WTC11 (cell line): Measurements from ENCODE around the gene SLC6A8. TPM values are rescaled to one million over a fixed set of nuclear protein-coding genes. Genes with fewer than 3 reads are reported as not detected.
"Not testable (repeated sequence)": the region's sequence is repeated elsewhere in the genome, so short reads cannot be mapped to it uniquely, and the experiment has no call there.

Source experiments
- ATAC-seq: fragments of 200-7000 bp; cut with Tn5 transposase; 2 replicates; pipeline ENCODE4 v1.10.0; 2021; ENCODE audit warnings: mild to moderate bottlenecking, moderate library complexity
- CTCF ChIA-PET: fragments of 300-600 bp; sonication (Branson Sonifier 250); formaldehyde crosslinking; loops from one replicate; lab custom pipeline; 2021; ENCODE audit warnings: antibody characterized with exemption; lab: Charles Lee
- POLR2A ChIA-PET: fragments of 350-600 bp; sonication (Branson Sonifier 250); formaldehyde crosslinking; loops from one replicate; lab custom pipeline; 2021; ENCODE audit warnings: antibody characterized with exemption; lab: Charles Lee
- DNase-seq: peaks from one replicate; pipeline ENCODE4 v3.0.0; 2021; ENCODE audit warnings: low spot score
- H3K27ac Mint-ChIP-seq: 2 replicates; pipeline ENCODE4 v1.8.0; 2021; ENCODE audit warnings: mixed read lengths
- H3K27me3 Mint-ChIP-seq: 2 replicates; pipeline ENCODE4 v1.8.0; 2021; ENCODE audit warnings: low read depth, mild to moderate bottlenecking, moderate library complexity, mixed read lengths
- H3K36me3 Mint-ChIP-seq: 2 replicates; pipeline ENCODE4 v1.8.0; 2021; ENCODE audit warnings: mixed read lengths
- H3K4me1 Mint-ChIP-seq: 2 replicates; pipeline ENCODE4 v1.8.0; 2022; ENCODE audit warnings: mixed read lengths
- H3K4me3 Mint-ChIP-seq: 2 replicates; pipeline ENCODE4 v1.8.0; 2021; ENCODE audit warnings: mild to moderate bottlenecking, moderate library complexity, mixed read lengths
- H3K9me3 Mint-ChIP-seq: 2 replicates; pipeline ENCODE4 v1.8.0; 2021; ENCODE audit warnings: mixed read lengths
- CREB1 ChIP-seq: sonication (generic); formaldehyde crosslinking; IDR thresholded peaks from 2 replicates; pipeline ENCODE4 v1.8.0; 2023; ENCODE audit warnings: mild to moderate bottlenecking, missing genetic modification reagents
- GABPB1 ChIP-seq: sonication (generic); formaldehyde crosslinking; IDR thresholded peaks from 2 replicates; pipeline ENCODE4 v1.8.1; 2023; ENCODE audit warnings: mild to moderate bottlenecking, missing genetic modification reagents
- GTF2I ChIP-seq: fragments of 250-450 bp; sonication (Bioruptor Pico); conservative IDR thresholded peaks from 2 replicates; pipeline ENCODE4 v1.4.0; 2021; ENCODE audit warnings: mild to moderate bottlenecking
- HMGXB4 ChIP-seq: sonication (generic); formaldehyde crosslinking; IDR thresholded peaks from 2 replicates; pipeline ENCODE4 v1.8.1; 2023; ENCODE audit warnings: mild to moderate bottlenecking, moderate library complexity, missing genetic modification reagents
- NR1H2 ChIP-seq: sonication (generic); formaldehyde crosslinking; IDR thresholded peaks from 2 replicates; pipeline ENCODE4 v1.9.0; 2021; ENCODE audit warnings: mild to moderate bottlenecking, moderate library complexity, missing genetic modification reagents
- RORB ChIP-seq: fragments of 250-450 bp; sonication (Bioruptor Pico); IDR thresholded peaks from 2 replicates; pipeline ENCODE4 v1.9.0; 2021; ENCODE audit warnings: mild to moderate bottlenecking
- TEAD4 ChIP-seq: sonication (generic); formaldehyde crosslinking; IDR thresholded peaks from 2 replicates; pipeline ENCODE4 v1.8.0; 2022; ENCODE audit warnings: mild to moderate bottlenecking, missing genetic modification reagents
- ZBTB21 ChIP-seq: sonication (generic); formaldehyde crosslinking; IDR thresholded peaks from 2 replicates; pipeline ENCODE4 v1.8.1; 2023; ENCODE audit warnings: mild to moderate bottlenecking, missing genetic modification reagents, borderline replicate concordance
- ZNF281 ChIP-seq: sonication (generic); formaldehyde crosslinking; IDR thresholded peaks from 2 replicates; pipeline ENCODE4 v1.8.0; 2023; ENCODE audit warnings: mild to moderate bottlenecking, missing genetic modification reagents
- ZNF423 ChIP-seq: fragments of 250-450 bp; sonication (Bioruptor Pico); IDR thresholded peaks from 2 replicates; pipeline ENCODE4 v2.1.2; 2022; ENCODE audit warnings: mild to moderate bottlenecking, moderate library complexity
- ZNF532 ChIP-seq: fragments of 250-450 bp; sonication (Bioruptor Pico); IDR thresholded peaks from 2 replicates; pipeline ENCODE4 v1.9.0; 2021; ENCODE audit warnings: mild to moderate bottlenecking, borderline replicate concordance
- total RNA-seq: library from RNA; stranded (reverse); gene quantifications from 3 replicates; pipeline ENCODE4 v1.2.3, GENCODE V29; 2021
- TF ChIP-seq, protein P1 (sequence below): sonication (generic); formaldehyde crosslinking; IDR thresholded peaks from 2 replicates; pipeline ENCODE4 v1.8.0; 2022; ENCODE audit warnings: mild to moderate bottlenecking, missing genetic modification reagents
- TF ChIP-seq, protein P2 (sequence below): sonication (generic); formaldehyde crosslinking; IDR thresholded peaks from 2 replicates; pipeline ENCODE4 v1.8.0; 2023; ENCODE audit warnings: missing genetic modification reagents, mild to moderate bottlenecking, borderline replicate concordance
- TF ChIP-seq, protein P3 (sequence below): sonication (generic); formaldehyde crosslinking; IDR thresholded peaks from 2 replicates; pipeline ENCODE4 v1.8.1; 2022; ENCODE audit warnings: mild to moderate bottlenecking, moderate library complexity, missing genetic modification reagents

Gene SLC6A8
- total RNA-seq, 1 experiment from 2014 or later = 112 TPM

GRCh38 chrX:153690466-153690865 is 2.7 kb downstream of the SLC6A8 start:
- H3K36me3 Mint-ChIP-seq = 0 out of 2 replicates have a peak, but pooled peaks cover 3% of the 10 kb centered on the region
- H3K4me3 Mint-ChIP-seq = peak overlapping the region; percentile 29; the same call in 1 of the 2 replicates
- POLR2A ChIA-PET = no interaction called here

GRCh38 chrX:153691032-153691827 is 3.5 kb downstream of the SLC6A8 start:
- DNase-seq, H3K4me1 Mint-ChIP-seq, H3K9me3 Mint-ChIP-seq, H3K27ac Mint-ChIP-seq, H3K4me3 Mint-ChIP-seq, ATAC-seq, CTCF ChIA-PET, H3K36me3 Mint-ChIP-seq, POLR2A ChIA-PET, H3K27me3 Mint-ChIP-seq: not testable (repeated sequence)

More at GRCh38 chrX:153690466-153690865, 2.7 kb downstream of the SLC6A8 start:
- H3K27me3 Mint-ChIP-seq = no peaks in the 10 kb centered on the region
- ATAC-seq (no peak), DNase-seq (no peak)
- CTCF ChIA-PET = interaction anchor here (0.6 kb wide), 1 partner anchor 9 kb away, joined by 4 read pairs; no protein-coding TSS in a partner anchor
- H3K27ac Mint-ChIP-seq = no peak overlapping the region
- H3K9me3 Mint-ChIP-seq = no peaks in the 10 kb centered on the region
- peaks cover 10% of the 10 kb centered on the region for H3K4me1 Mint-ChIP-seq
- no peak for TF ChIP-seq GABPB1 (CRISPR knock-in tag)
- no peak for TF ChIP-seq ZNF423
- TF ChIP-seq GTF2I (CRISPR knock-in tag) = no peak
- no peak for TF ChIP-seq TEAD4 (CRISPR knock-in tag)
- TF ChIP-seq RORB (CRISPR knock-in tag) = no peak
- TF ChIP-seq HMGXB4 (CRISPR knock-in tag) = no peak
- TF ChIP-seq, all 79 proteins: peak for 0

- H3K27me3 Mint-ChIP-seq = no peaks in the 10 kb centered on the region
- DNase-seq = no peak
- no peak overlapping the region; the same call in 1 of the 2 replicates for H3K27ac Mint-ChIP-seq
- TF ChIP-seq, protein P1, sequence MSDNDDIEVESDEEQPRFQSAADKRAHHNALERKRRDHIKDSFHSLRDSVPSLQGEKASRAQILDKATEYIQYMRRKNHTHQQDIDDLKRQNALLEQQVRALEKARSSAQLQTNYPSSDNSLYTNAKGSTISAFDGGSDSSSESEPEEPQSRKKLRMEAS = no peak
- TF ChIP-seq CREB1 (CRISPR knock-in tag) (no peak), ZBTB21 (CRISPR knock-in tag) (no peak), ZNF532 (CRISPR knock-in tag) (no peak), ZNF281 (CRISPR knock-in tag) (no peak), NR1H2 (CRISPR knock-in tag) (no peak)
- TF ChIP-seq, protein P2, sequence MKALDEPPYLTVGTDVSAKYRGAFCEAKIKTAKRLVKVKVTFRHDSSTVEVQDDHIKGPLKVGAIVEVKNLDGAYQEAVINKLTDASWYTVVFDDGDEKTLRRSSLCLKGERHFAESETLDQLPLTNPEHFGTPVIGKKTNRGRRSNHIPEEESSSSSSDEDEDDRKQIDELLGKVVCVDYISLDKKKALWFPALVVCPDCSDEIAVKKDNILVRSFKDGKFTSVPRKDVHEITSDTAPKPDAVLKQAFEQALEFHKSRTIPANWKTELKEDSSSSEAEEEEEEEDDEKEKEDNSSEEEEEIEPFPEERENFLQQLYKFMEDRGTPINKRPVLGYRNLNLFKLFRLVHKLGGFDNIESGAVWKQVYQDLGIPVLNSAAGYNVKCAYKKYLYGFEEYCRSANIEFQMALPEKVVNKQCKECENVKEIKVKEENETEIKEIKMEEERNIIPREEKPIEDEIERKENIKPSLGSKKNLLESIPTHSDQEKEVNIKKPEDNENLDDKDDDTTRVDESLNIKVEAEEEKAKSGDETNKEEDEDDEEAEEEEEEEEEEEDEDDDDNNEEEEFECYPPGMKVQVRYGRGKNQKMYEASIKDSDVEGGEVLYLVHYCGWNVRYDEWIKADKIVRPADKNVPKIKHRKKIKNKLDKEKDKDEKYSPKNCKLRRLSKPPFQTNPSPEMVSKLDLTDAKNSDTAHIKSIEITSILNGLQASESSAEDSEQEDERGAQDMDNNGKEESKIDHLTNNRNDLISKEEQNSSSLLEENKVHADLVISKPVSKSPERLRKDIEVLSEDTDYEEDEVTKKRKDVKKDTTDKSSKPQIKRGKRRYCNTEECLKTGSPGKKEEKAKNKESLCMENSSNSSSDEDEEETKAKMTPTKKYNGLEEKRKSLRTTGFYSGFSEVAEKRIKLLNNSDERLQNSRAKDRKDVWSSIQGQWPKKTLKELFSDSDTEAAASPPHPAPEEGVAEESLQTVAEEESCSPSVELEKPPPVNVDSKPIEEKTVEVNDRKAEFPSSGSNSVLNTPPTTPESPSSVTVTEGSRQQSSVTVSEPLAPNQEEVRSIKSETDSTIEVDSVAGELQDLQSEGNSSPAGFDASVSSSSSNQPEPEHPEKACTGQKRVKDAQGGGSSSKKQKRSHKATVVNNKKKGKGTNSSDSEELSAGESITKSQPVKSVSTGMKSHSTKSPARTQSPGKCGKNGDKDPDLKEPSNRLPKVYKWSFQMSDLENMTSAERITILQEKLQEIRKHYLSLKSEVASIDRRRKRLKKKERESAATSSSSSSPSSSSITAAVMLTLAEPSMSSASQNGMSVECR (CRISPR knock-in tag) = no peak
- TF ChIP-seq, protein P3, sequence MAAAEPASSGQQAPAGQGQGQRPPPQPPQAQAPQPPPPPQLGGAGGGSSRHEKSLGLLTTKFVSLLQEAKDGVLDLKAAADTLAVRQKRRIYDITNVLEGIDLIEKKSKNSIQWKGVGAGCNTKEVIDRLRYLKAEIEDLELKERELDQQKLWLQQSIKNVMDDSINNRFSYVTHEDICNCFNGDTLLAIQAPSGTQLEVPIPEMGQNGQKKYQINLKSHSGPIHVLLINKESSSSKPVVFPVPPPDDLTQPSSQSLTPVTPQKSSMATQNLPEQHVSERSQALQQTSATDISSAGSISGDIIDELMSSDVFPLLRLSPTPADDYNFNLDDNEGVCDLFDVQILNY (CRISPR knock-in tag) = no peak
- TF ChIP-seq, all 79 proteins: peak for 0
- 0 out of 2 replicates have a peak, but pooled peaks cover 3% of the 10 kb centered on the region for H3K36me3 Mint-ChIP-seq
- ChIA-PET POLR2A (interaction anchor here (0.7 kb wide), 1 partner anchor 16 kb away, joined by 3 read pairs; no protein-coding TSS in a partner anchor), CTCF (no interaction called here)
- H3K4me1 Mint-ChIP-seq = no peaks in the 10 kb centered on the region
- H3K9me3 Mint-ChIP-seq = no peaks in the 10 kb centered on the region
- H3K4me3 Mint-ChIP-seq = no peak overlapping the region
- no peak for ATAC-seq
These were observed 4.3 kb downstream of the SLC6A8 start for GRCh38 chrX:153692003-153692402.
